CD1c-positive myeloid dendritic cell (primary cell): ENCODE measurements around the gene ESR1.

Experiments used
- DNase-seq: peaks from one replicate; pipeline ENCODE4 v3.0.0-alpha.2; 2016; ENCODE audit errors: extremely low spot score

ESR1 gene

DNA sequence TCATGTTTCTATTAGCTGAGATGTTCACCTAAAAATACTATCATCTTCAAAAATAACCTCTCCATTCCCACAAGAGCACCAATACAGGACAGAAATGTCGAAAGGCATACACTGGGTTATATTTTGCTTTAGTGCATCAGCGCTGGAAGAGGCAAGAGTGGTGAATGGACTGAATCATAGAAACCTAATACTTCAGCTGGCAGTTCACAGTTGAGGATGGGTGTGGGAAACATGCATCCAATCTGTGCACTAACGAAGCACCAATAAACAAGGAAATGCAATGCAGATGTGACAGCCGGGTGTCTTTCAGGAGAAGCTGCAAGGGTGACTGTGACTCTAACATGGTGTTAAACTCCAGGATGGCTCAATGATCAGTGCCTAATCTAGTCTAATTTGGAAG, 365.8 kb downstream of the ESR1 start:
- no peak for DNase-seq

DNA sequence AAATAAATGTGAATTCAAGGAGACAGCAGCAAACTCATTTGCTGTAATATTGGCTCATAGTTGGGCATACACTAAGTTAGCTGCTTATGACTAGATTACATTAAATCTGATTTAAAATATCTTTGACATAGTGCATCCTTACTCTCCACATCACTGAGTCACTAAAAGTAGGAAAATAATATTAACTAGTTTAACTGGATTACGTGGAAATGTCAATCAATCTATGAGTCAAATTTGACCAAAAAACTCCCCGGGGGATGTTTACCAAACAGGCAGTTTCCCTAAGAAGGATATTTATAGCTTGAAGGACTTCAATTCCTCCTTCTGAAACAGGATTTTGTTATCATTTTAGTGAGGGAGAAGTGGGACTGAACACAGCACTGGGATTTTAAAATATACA, 366.5 kb downstream of the ESR1 start:
- DNase-seq, result no peak

DNA sequence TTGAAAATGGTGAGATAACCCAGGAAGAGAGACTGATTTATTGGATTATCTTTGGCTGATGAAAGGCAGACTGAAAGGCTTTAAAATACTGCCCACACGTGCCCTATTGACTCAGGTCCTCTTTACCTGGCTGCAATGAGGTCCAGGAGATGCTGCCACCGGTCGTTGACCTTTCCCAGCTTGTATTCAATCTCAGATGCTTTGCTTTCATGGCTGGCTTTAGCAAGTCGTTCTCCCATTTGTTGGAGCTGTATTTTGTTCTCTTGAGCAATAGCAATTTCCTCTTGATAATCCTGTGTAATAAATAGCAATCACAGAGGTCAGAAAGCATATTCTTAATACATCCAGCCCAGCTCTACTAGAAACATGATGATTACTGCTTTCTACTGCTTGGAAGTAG, 368.8 kb downstream of the ESR1 start:
- DNase-seq, result no peak
